Keratinocyte (primary cell): Measurements from ENCODE around the gene MEGF11. TPM values are rescaled to one million over a fixed set of nuclear protein-coding genes. Genes with fewer than 3 reads are reported as not detected.

Experiments
- DNase-seq: peaks from one replicate; pipeline ENCODE4 v3.0.0-alpha.2; 2011; ENCODE audit warnings: low read depth, missing footprints, low spot score
- FAIRE-seq: peaks from 2 replicates; lab custom pipeline; 2011; peaks lifted over from hg19 to GRCh38; lab: Jason Lieb, UNC
- H2AFZ ChIP-seq: 2 replicates; pipeline ENCODE4 v1.6.0; 2012; ENCODE audit warnings: low read length, control low read depth, inconsistent platforms; ENCODE audit not compliant: control insufficient read depth
- H3K27ac ChIP-seq: 2 replicates; pipeline ENCODE4 v1.5.1; 2011; ENCODE audit warnings: low read length; ENCODE audit not compliant: control insufficient read depth, insufficient read depth
- H3K27me3 ChIP-seq: 3 replicates; pipeline ENCODE4 v1.6.0; 2011; ENCODE audit warnings: low read length; ENCODE audit not compliant: control insufficient read depth, insufficient read depth; ENCODE audit errors: extremely low read depth
- H3K36me3 ChIP-seq, 2 experiments: 2 replicates in 1 of 2; 3 replicates in 1 of 2; pipeline ENCODE4 v1.5.1; 2011; ENCODE audit warnings: low read length in 2 of 2, mild to moderate bottlenecking in 1 of 2; ENCODE audit not compliant: control insufficient read depth in 2 of 2, insufficient read depth in 2 of 2; ENCODE audit errors: extremely low read depth in 1 of 2
- H3K4me1 ChIP-seq: 3 replicates; pipeline ENCODE4 v1.5.1; 2011; ENCODE audit warnings: low read length; ENCODE audit not compliant: control insufficient read depth, insufficient read depth; ENCODE audit errors: extremely low read depth
- H3K4me2 ChIP-seq: 3 replicates; pipeline ENCODE4 v1.6.0; 2011; ENCODE audit warnings: low read depth, low read length; ENCODE audit not compliant: control insufficient read depth, insufficient read depth; ENCODE audit errors: extremely low read depth
- H3K4me3 ChIP-seq, 3 experiments: fragments of 200-600 bp in 1 of 3; sonication (generic) in 1 of 3; 2 replicates in 2 of 3; 3 replicates in 1 of 3; pipeline ENCODE4 v1.5.1; 2011 to 2016; ENCODE audit warnings: low read length in 3 of 3, mild to moderate bottlenecking in 3 of 3, control low read depth in 2 of 3, inconsistent platforms in 1 of 3, low read depth in 1 of 3, mixed read lengths in 1 of 3, mixed run types in 1 of 3, moderate library complexity in 1 of 3; ENCODE audit not compliant: control insufficient read depth in 2 of 3, insufficient read depth in 2 of 3; ENCODE audit errors: extremely low read depth in 1 of 3
- H3K79me2 ChIP-seq: 2 replicates; pipeline ENCODE4 v1.6.0; 2012; ENCODE audit warnings: low read length; ENCODE audit not compliant: control insufficient read depth, insufficient read depth
- H3K9ac ChIP-seq: 3 replicates; pipeline ENCODE4 v1.6.0; 2011; ENCODE audit warnings: low read length; ENCODE audit not compliant: control insufficient read depth, insufficient read depth; ENCODE audit errors: extremely low read depth
- H3K9me1 ChIP-seq: 3 replicates; pipeline ENCODE4 v1.6.0; 2011; ENCODE audit warnings: low read length; ENCODE audit not compliant: control insufficient read depth, insufficient read depth; ENCODE audit errors: extremely low read depth
- H3K9me3 ChIP-seq: 2 replicates; pipeline ENCODE4 v1.5.1; 2012; ENCODE audit warnings: low read depth, low read length; ENCODE audit not compliant: control insufficient read depth
- H4K20me1 ChIP-seq: 3 replicates; pipeline ENCODE4 v1.6.0; 2011; ENCODE audit warnings: low read length; ENCODE audit not compliant: control insufficient read depth, insufficient read depth; ENCODE audit errors: extremely low read depth
- CTCF ChIP-seq, 3 experiments: IDR thresholded peaks in 1 of 3; conservative IDR thresholded peaks in 1 of 3; optimal IDR thresholded peaks in 1 of 3; 2 replicates in 2 of 3; 3 replicates in 1 of 3; pipeline versions ENCODE3 to v1.5.1; 2011; ENCODE audit warnings: low read length in 3 of 3, mild to moderate bottlenecking in 3 of 3, moderate library complexity in 2 of 3, control low read depth in 1 of 3, inconsistent platforms in 1 of 3; ENCODE audit not compliant: insufficient read depth in 2 of 3; ENCODE audit errors: extremely low read depth in 1 of 3
- EZH2 ChIP-seq: IDR thresholded peaks from one replicate; pipeline ENCODE4 v1.6.1; 2012; ENCODE audit warnings: inconsistent platforms, mild to moderate bottlenecking, low read length, moderate library complexity
- dilution Hi-C: fragments of 300-500 bp; cut with MboI; formaldehyde crosslinking; loops from one replicate; pipeline ENCODE4 v1.7.0; 2020; ENCODE audit warnings: low sequenced_read_pairs; ENCODE audit not compliant: extremely low pct_ligation_motif_present
- polyA plus RNA-seq, 5 experiments: library from polyadenylated mRNA; depleted of rRNA in 3 of 5; stranded (reverse) in 3 of 5; stranded (forward) in 1 of 5; unstranded in 1 of 5; fragments of >200 nt; gene quantifications; 1 replicate in 1 of 5; 2 replicates in 3 of 5; 3 replicates in 1 of 5; pipeline versions ENCODE4 v1.2.1 to v1.2.3, GENCODE V29; 2011 to 2012; ENCODE audit warnings: missing spikeins in 2 of 5, low read depth in 1 of 5, low replicate concordance in 1 of 5

Gene MEGF11
- polyA plus RNA-seq, 1 donor (not counting 4 experiments of a cell fraction or from before 2014, with no cell fraction given) = not detected

DNA sequence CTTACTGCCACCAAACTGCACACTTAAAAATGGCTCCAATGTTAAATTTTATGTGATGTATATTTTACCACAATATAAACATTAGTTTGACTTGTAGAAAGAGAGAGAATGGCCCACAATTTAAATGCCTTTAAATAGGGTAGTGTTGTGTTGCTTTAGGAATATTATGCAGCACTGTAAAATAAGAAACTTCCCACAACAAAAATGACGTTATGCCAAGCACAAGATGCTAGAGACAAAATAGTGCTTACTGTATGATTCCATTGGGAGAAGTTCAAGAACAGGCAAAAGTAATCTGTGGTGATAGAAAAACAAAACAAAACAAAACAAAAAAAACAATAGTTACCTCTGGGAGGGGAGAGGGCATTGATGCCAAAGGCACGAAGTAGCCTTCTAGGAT, 91.3 kb downstream of the MEGF11 start:
- TF ChIP-seq CTCF (optimal IDR thresholded peaks at IDR 0.05 in 1 of 3, IDR thresholded peaks at IDR 0.05 in 1 of 3, conservative IDR thresholded peaks at IDR 0.05 in 1 of 3; ENCODE audit: extremely low read depth in 1 of 3, insufficient read depth in 2 of 3, low read length in 3 of 3) (no peak), EZH2 (no peak)
- FAIRE-seq (no peak), DNase-seq (no peak)
- no peaks in the 10 kb centered on the region for H3K9me3 ChIP-seq
- H4K20me1 ChIP-seq = no peaks in the 10 kb centered on the region
- no peak overlapping the region for H3K4me2 ChIP-seq
- no peak overlapping the region for H2AFZ ChIP-seq
- no peaks in the 10 kb centered on the region for H3K4me1 ChIP-seq
- H3K27ac ChIP-seq = no peak overlapping the region
- H3K9me1 ChIP-seq = no peaks in the 10 kb centered on the region
- no peak overlapping the region for H3K4me3 ChIP-seq
- H3K9ac ChIP-seq = no peak overlapping the region
- no peaks in the 10 kb centered on the region for H3K36me3 ChIP-seq
- peaks cover 4% of the 10 kb centered on the region for H3K27me3 ChIP-seq
- dilution Hi-C loops = no loop called here
- no peaks in the 10 kb centered on the region for H3K79me2 ChIP-seq

GRCh38 chr15:66161575-66162118, 91.9 kb downstream of the MEGF11 start:
- no peak overlapping the region for H3K9ac ChIP-seq
- H3K27ac ChIP-seq = no peak overlapping the region
- no peaks in the 10 kb centered on the region for H3K9me3 ChIP-seq
- H3K27me3 ChIP-seq = peaks cover 6% of the 10 kb centered on the region
- no peaks in the 10 kb centered on the region for H3K79me2 ChIP-seq
- no peaks in the 10 kb centered on the region for H3K4me1 ChIP-seq
- TF ChIP-seq EZH2 (no peak), CTCF (optimal IDR thresholded peaks at IDR 0.05 in 1 of 3, IDR thresholded peaks at IDR 0.05 in 1 of 3, conservative IDR thresholded peaks at IDR 0.05 in 1 of 3; ENCODE audit: extremely low read depth in 1 of 3, insufficient read depth in 2 of 3, low read length in 3 of 3) (no peak)
- H3K4me3 ChIP-seq = no peak overlapping the region
- DNase-seq (no peak), FAIRE-seq (no peak)
- no peak overlapping the region for H3K4me2 ChIP-seq
- no peaks in the 10 kb centered on the region for H4K20me1 ChIP-seq
- no peaks in the 10 kb centered on the region for H3K9me1 ChIP-seq
- no peak overlapping the region for H2AFZ ChIP-seq
- no peaks in the 10 kb centered on the region for H3K36me3 ChIP-seq
- dilution Hi-C loops = no loop called here
